AG04449 (cell line): ENCODE results near the gene GULP1.

ENCODE experiments used
- CTCF ChIA-PET: fragments of 350-600 bp; formaldehyde crosslinking; extraction: SDS; loops from one replicate; lab custom pipeline; 2021; ENCODE audit warnings: antibody characterized with exemption; lab: Yijun Ruan, JAX
- POLR2A ChIA-PET: fragments of 400-600, 350-600 bp; formaldehyde crosslinking; extraction: SDS; loops from one replicate; lab custom pipeline; 2020; ENCODE audit warnings: antibody characterized with exemption, inconsistent platforms; lab: Yijun Ruan, JAX
- DNase-seq: peaks from one replicate; pipeline ENCODE4 v3.0.0-alpha.2; 2010; ENCODE audit warnings: low read depth, low spot score
- H3K4me3 ChIP-seq: 2 replicates; pipeline ENCODE4 v1.5.1; 2011; ENCODE audit warnings: low read depth, mild to moderate bottlenecking, control low read depth, low read length
- TF ChIP-seq, protein P1 (sequence below): IDR thresholded peaks from one replicate; pipeline ENCODE4 v1.5.1; 2011; ENCODE audit warnings: mild to moderate bottlenecking, moderate library complexity, low read length, control low read depth, inconsistent platforms; ENCODE audit not compliant: insufficient read depth; ENCODE audit errors: missing control alignments

The GULP1 gene

GRCh38 chr2:188622601-188623260 lies 331.1 kb downstream of the GULP1 start:
- no peak for DNase-seq
- TF ChIP-seq, protein P1, sequence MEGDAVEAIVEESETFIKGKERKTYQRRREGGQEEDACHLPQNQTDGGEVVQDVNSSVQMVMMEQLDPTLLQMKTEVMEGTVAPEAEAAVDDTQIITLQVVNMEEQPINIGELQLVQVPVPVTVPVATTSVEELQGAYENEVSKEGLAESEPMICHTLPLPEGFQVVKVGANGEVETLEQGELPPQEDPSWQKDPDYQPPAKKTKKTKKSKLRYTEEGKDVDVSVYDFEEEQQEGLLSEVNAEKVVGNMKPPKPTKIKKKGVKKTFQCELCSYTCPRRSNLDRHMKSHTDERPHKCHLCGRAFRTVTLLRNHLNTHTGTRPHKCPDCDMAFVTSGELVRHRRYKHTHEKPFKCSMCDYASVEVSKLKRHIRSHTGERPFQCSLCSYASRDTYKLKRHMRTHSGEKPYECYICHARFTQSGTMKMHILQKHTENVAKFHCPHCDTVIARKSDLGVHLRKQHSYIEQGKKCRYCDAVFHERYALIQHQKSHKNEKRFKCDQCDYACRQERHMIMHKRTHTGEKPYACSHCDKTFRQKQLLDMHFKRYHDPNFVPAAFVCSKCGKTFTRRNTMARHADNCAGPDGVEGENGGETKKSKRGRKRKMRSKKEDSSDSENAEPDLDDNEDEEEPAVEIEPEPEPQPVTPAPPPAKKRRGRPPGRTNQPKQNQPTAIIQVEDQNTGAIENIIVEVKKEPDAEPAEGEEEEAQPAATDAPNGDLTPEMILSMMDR = no peak
- H3K4me3 ChIP-seq = no peak overlapping the region
- POLR2A ChIA-PET = no interaction called here
- CTCF ChIA-PET = interaction anchor here (1.0 to 1.3 kb wide), 3 partner anchors 10 to 362 kb away, joined by 3 to 4 read pairs (median 4); no protein-coding TSS in a partner anchor

DNA sequence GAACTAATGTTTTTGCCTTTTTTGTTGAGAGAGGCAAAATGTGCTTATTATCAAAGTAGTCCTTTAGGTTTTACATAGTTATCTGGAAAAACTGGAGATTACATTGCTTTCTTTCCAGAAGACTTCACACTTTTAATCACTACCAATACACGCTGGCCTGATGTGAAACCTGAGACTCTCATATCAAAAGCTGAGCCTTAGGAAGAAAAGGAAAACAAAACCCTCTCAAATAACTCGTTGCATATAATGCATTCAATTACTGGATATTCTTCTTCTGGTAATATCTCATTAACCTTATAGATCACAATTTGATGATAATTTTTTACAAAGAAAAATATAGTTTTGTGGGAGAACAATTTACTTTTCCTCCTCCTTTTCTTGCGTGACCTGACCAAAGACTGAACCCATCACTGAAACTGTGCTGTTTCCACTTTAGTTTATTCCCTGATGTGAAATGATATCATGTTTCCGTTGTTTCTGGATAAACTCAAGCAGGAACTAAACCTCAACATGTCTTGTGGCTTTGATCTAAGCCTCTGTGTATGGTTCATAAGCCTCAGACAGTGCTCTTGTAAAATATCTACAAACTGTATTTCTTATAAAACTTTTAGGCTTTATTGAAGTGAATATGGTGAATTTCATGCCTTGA lies 332.4 kb downstream of the GULP1 start:
- ChIA-PET CTCF (interaction anchor here (1.2 to 1.3 kb wide), 2 partner anchors 354 to 361 kb away, joined by 3 to 4 read pairs; no protein-coding TSS in a partner anchor), POLR2A (no interaction called here)
- DNase-seq = no peak
- no peak overlapping the region for H3K4me3 ChIP-seq
- TF ChIP-seq, protein P1 = no peak

- ChIA-PET CTCF (no interaction called here), POLR2A (no interaction called here)
- H3K4me3 ChIP-seq = no peak overlapping the region
- TF ChIP-seq, protein P1 = no peak
- no peak for DNase-seq
Observed at GRCh38 chr2:188627471-188627870, 335.8 kb downstream of the GULP1 start.

- TF ChIP-seq, protein P1 = no peak
- POLR2A ChIA-PET = no interaction called here
- CTCF ChIA-PET = no interaction called here
- no peak overlapping the region for H3K4me3 ChIP-seq
- no peak for DNase-seq
Observed at GRCh38 chr2:188628989-188629752, 337.5 kb downstream of the GULP1 start.

DNA sequence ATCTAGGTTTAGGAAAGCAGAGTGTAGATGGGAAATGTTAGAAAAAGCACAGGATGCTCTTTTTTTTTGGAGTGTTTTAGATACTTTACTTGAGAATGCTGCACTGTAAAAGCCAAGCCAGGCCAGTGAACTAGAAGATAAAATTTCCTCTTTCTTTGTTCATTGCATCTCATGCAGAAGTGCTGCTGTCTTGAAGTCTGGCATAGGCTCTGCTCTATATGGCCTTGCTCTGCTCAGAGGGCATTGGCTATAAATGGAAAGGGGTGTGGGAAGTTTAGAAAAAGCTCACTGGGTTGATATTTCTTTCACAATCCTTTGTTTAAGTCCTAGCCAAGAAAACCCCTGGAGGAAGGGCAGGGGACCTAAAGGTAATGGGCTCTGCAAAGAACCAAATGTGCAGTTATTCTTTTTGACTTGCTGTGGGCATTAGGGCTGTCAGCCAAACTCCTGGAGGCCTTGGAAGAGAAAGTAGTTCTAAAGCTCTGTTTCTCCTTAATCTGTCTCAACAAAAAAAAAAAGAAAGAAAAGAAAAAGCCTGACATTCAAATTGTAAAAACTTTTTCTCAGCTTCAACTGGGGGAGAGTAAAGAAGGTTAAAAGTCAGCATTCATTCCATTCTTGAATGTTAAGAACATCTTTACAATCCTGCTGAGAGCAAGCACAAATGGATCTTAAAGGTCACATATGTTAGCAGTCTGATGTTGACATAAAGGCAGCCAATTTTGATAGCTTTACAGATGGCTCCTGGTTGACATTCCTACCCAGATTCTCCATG lies 338.3 kb downstream of the GULP1 start:
- CTCF ChIA-PET = no interaction called here
- DNase-seq = no peak
- POLR2A ChIA-PET = interaction anchor here (0.6 kb wide), 1 partner anchor 80 kb away, joined by 5 read pairs; no protein-coding TSS in a partner anchor
- TF ChIP-seq, protein P1 = no peak
- no peak overlapping the region for H3K4me3 ChIP-seq
